WTC11 (cell line): ENCODE results near the gene ELMO1. TPM values are rescaled to one million over a fixed set of nuclear protein-coding genes. Genes with fewer than 3 reads are reported as not detected.

ENCODE experiments used
- ATAC-seq: fragments of 200-7000 bp; cut with Tn5 transposase; 2 replicates; pipeline ENCODE4 v1.10.0; 2021; ENCODE audit warnings: mild to moderate bottlenecking, moderate library complexity
- CTCF ChIA-PET: fragments of 300-600 bp; sonication (Branson Sonifier 250); formaldehyde crosslinking; loops from one replicate; lab custom pipeline; 2021; ENCODE audit warnings: antibody characterized with exemption; lab: Charles Lee
- POLR2A ChIA-PET: fragments of 350-600 bp; sonication (Branson Sonifier 250); formaldehyde crosslinking; loops from one replicate; lab custom pipeline; 2021; ENCODE audit warnings: antibody characterized with exemption; lab: Charles Lee
- DNase-seq: peaks from one replicate; pipeline ENCODE4 v3.0.0; 2021; ENCODE audit warnings: low spot score
- H3K27ac Mint-ChIP-seq: 2 replicates; pipeline ENCODE4 v1.8.0; 2021; ENCODE audit warnings: mixed read lengths
- H3K27me3 Mint-ChIP-seq: 2 replicates; pipeline ENCODE4 v1.8.0; 2021; ENCODE audit warnings: low read depth, mild to moderate bottlenecking, moderate library complexity, mixed read lengths
- H3K36me3 Mint-ChIP-seq: 2 replicates; pipeline ENCODE4 v1.8.0; 2021; ENCODE audit warnings: mixed read lengths
- H3K4me1 Mint-ChIP-seq: 2 replicates; pipeline ENCODE4 v1.8.0; 2022; ENCODE audit warnings: mixed read lengths
- H3K4me3 Mint-ChIP-seq: 2 replicates; pipeline ENCODE4 v1.8.0; 2021; ENCODE audit warnings: mild to moderate bottlenecking, moderate library complexity, mixed read lengths
- H3K9me3 Mint-ChIP-seq: 2 replicates; pipeline ENCODE4 v1.8.0; 2021; ENCODE audit warnings: mixed read lengths
- ATF1 ChIP-seq: sonication (generic); formaldehyde crosslinking; IDR thresholded peaks from 2 replicates; pipeline ENCODE4 v1.8.1; 2023; ENCODE audit warnings: mild to moderate bottlenecking, moderate library complexity, missing genetic modification reagents
- ELF4 ChIP-seq: sonication (generic); formaldehyde crosslinking; IDR thresholded peaks from 2 replicates; pipeline ENCODE4 v1.8.1; 2022; ENCODE audit warnings: low read depth, mild to moderate bottlenecking, moderate library complexity, missing genetic modification reagents
- FOXP1 ChIP-seq: sonication (generic); formaldehyde crosslinking; IDR thresholded peaks from 2 replicates; pipeline ENCODE4 v1.8.0; 2022; ENCODE audit warnings: missing genetic modification reagents, mild to moderate bottlenecking, moderate library complexity, borderline replicate concordance
- HMGA2 ChIP-seq: fragments of 250-450 bp; sonication (Bioruptor Pico); IDR thresholded peaks from 2 replicates; pipeline ENCODE4 v1.4.0; 2021; ENCODE audit warnings: mild to moderate bottlenecking, moderate library complexity
- JAZF1 ChIP-seq: fragments of 250-450 bp; sonication (Bioruptor Pico); IDR thresholded peaks from 2 replicates; pipeline ENCODE4 v1.9.0; 2021; ENCODE audit warnings: moderate library complexity, mild to moderate bottlenecking, inconsistent platforms
- JUN ChIP-seq: sonication (generic); formaldehyde crosslinking; IDR thresholded peaks from 2 replicates; pipeline ENCODE4 v1.8.0; 2023; ENCODE audit warnings: mild to moderate bottlenecking, missing genetic modification reagents
- NFYB ChIP-seq: sonication (generic); formaldehyde crosslinking; conservative IDR thresholded peaks from 2 replicates; pipeline ENCODE4 v1.8.0; 2022; ENCODE audit warnings: low read depth, missing genetic modification reagents
- TEAD1 ChIP-seq: sonication (generic); formaldehyde crosslinking; IDR thresholded peaks from 2 replicates; pipeline ENCODE4 v1.8.0; 2022; ENCODE audit warnings: mild to moderate bottlenecking, missing genetic modification reagents
- TP53 ChIP-seq: sonication (generic); formaldehyde crosslinking; IDR thresholded peaks from 2 replicates; pipeline ENCODE4 v1.8.1; 2023; ENCODE audit warnings: mild to moderate bottlenecking, missing genetic modification reagents
- ZBTB21 ChIP-seq: sonication (generic); formaldehyde crosslinking; IDR thresholded peaks from 2 replicates; pipeline ENCODE4 v1.8.1; 2023; ENCODE audit warnings: mild to moderate bottlenecking, missing genetic modification reagents, borderline replicate concordance
- ZNF138 ChIP-seq: sonication (generic); formaldehyde crosslinking; conservative IDR thresholded peaks from 2 replicates; pipeline ENCODE4 v1.8.1; 2022; ENCODE audit warnings: mild to moderate bottlenecking, moderate library complexity, missing genetic modification reagents
- ZNF232 ChIP-seq: sonication (generic); formaldehyde crosslinking; IDR thresholded peaks from 2 replicates; pipeline ENCODE4 v1.8.0; 2022; ENCODE audit warnings: mild to moderate bottlenecking, missing genetic modification reagents
- ZNF423 ChIP-seq: fragments of 250-450 bp; sonication (Bioruptor Pico); IDR thresholded peaks from 2 replicates; pipeline ENCODE4 v2.1.2; 2022; ENCODE audit warnings: mild to moderate bottlenecking, moderate library complexity
- total RNA-seq: library from RNA; stranded (reverse); gene quantifications from 3 replicates; pipeline ENCODE4 v1.2.3, GENCODE V29; 2021
- TF ChIP-seq, protein P1 (sequence below): sonication (generic); formaldehyde crosslinking; IDR thresholded peaks from 2 replicates; pipeline ENCODE4 v1.8.0; 2022; ENCODE audit warnings: mild to moderate bottlenecking, missing genetic modification reagents
- TF ChIP-seq, protein P2 (sequence below): sonication (generic); formaldehyde crosslinking; IDR thresholded peaks from 2 replicates; pipeline ENCODE4 v1.8.1; 2023; ENCODE audit warnings: mild to moderate bottlenecking, missing genetic modification reagents, moderate library complexity
- TF ChIP-seq, protein P3 (sequence below): fragments of 250-450 bp; sonication (Bioruptor Pico); IDR thresholded peaks from 2 replicates; pipeline ENCODE4 v1.9.0; 2021; ENCODE audit warnings: mild to moderate bottlenecking
- TF ChIP-seq, protein P4 (sequence below): fragments of 250-450 bp; sonication (Bioruptor Pico); IDR thresholded peaks from 2 replicates; pipeline ENCODE4 v1.9.0; 2021; ENCODE audit warnings: moderate library complexity, mild to moderate bottlenecking, inconsistent platforms, borderline replicate concordance
- TF ChIP-seq, protein P5 (sequence below): sonication (generic); formaldehyde crosslinking; IDR thresholded peaks from 2 replicates; pipeline ENCODE4 v1.8.0; 2023; ENCODE audit warnings: missing genetic modification reagents, mild to moderate bottlenecking, borderline replicate concordance
- TF ChIP-seq, protein P6 (sequence below): sonication (generic); formaldehyde crosslinking; IDR thresholded peaks from 2 replicates; pipeline ENCODE4 v1.8.1; 2023; ENCODE audit warnings: mild to moderate bottlenecking, missing genetic modification reagents

The ELMO1 gene
- total RNA-seq, 1 experiment from 2014 or later = 19.4 TPM

DNA sequence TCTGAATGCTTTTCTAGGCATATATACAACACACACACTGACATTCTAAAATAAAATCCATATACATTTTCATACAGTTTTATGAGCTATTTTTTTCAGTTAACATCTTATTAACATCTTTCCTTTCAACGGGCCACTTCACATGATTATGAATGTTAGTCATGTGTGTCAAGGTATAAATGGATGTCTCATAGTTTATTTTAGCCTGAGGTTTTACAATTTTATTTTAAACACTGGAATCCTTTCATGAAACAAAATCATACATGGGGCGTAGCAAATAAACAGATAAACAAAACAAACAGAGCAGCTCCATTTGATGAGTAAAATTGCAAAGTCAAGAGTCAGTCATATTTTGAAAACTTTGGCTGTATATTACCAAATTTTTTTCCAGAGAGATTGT lies 604.3 kb downstream of the ELMO1 start (continued):
- TF ChIP-seq, protein P1, sequence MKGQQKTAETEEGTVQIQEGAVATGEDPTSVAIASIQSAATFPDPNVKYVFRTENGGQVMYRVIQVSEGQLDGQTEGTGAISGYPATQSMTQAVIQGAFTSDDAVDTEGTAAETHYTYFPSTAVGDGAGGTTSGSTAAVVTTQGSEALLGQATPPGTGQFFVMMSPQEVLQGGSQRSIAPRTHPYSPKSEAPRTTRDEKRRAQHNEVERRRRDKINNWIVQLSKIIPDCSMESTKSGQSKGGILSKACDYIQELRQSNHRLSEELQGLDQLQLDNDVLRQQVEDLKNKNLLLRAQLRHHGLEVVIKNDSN (CRISPR knock-in tag) = no peak
- no peak for TF ChIP-seq NFYB (CRISPR knock-in tag)
- TF ChIP-seq ZNF232 (CRISPR knock-in tag) = no peak
- no peak for TF ChIP-seq TP53 (CRISPR knock-in tag)
- TF ChIP-seq ELF4 = no peak
- TF ChIP-seq JAZF1 = no peak
- TF ChIP-seq, protein P2, sequence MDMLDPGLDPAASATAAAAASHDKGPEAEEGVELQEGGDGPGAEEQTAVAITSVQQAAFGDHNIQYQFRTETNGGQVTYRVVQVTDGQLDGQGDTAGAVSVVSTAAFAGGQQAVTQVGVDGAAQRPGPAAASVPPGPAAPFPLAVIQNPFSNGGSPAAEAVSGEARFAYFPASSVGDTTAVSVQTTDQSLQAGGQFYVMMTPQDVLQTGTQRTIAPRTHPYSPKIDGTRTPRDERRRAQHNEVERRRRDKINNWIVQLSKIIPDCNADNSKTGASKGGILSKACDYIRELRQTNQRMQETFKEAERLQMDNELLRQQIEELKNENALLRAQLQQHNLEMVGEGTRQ (CRISPR knock-in tag) = no peak
- TF ChIP-seq, protein P3, sequence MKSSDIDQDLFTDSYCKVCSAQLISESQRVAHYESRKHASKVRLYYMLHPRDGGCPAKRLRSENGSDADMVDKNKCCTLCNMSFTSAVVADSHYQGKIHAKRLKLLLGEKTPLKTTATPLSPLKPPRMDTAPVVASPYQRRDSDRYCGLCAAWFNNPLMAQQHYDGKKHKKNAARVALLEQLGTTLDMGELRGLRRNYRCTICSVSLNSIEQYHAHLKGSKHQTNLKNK (CRISPR knock-in tag) = no peak

DNA sequence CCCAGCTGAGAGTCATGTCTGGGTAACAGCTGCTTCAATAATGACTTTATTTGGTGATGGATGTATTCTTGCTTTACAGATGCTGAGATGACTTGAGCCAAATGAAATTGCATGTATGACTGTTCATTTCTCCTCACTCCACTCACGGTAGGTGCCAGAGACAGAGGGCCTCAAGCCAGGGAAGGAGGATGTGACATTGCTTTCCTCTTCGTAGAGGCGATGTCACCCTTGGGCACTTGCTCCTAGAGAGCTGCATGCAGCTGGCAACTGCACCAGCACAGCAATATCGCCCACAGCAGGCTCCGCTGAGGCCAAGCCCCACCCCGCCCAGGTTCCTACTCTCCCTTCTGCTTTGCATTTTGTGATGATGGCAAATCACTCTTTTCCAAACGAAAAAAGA lies 607.8 kb downstream of the ELMO1 start:
- Mint-ChIP-seq H3K27ac (no peak overlapping the region), H3K9me3 (peaks cover 10% of the 10 kb centered on the region), H3K4me3 (no peak overlapping the region), H3K36me3 (no peaks in the 10 kb centered on the region), H3K27me3 (no peaks in the 10 kb centered on the region), H3K4me1 (peaks cover 3% of the 10 kb centered on the region)
- no peak for DNase-seq
- no peak for ATAC-seq
- CTCF ChIA-PET = no interaction called here
- no peak for TF ChIP-seq ATF1 (CRISPR knock-in tag)
- TF ChIP-seq, protein P4, sequence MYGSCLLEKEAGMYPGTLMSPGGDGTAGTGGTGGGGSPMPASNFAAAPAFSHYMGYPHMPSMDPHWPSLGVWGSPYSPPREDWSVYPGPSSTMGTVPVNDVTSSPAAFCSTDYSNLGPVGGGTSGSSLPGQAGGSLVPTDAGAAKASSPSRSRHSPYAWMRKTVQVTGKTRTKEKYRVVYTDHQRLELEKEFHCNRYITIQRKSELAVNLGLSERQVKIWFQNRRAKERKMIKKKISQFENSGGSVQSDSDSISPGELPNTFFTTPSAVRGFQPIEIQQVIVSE = no peak
- TF ChIP-seq, protein P5, sequence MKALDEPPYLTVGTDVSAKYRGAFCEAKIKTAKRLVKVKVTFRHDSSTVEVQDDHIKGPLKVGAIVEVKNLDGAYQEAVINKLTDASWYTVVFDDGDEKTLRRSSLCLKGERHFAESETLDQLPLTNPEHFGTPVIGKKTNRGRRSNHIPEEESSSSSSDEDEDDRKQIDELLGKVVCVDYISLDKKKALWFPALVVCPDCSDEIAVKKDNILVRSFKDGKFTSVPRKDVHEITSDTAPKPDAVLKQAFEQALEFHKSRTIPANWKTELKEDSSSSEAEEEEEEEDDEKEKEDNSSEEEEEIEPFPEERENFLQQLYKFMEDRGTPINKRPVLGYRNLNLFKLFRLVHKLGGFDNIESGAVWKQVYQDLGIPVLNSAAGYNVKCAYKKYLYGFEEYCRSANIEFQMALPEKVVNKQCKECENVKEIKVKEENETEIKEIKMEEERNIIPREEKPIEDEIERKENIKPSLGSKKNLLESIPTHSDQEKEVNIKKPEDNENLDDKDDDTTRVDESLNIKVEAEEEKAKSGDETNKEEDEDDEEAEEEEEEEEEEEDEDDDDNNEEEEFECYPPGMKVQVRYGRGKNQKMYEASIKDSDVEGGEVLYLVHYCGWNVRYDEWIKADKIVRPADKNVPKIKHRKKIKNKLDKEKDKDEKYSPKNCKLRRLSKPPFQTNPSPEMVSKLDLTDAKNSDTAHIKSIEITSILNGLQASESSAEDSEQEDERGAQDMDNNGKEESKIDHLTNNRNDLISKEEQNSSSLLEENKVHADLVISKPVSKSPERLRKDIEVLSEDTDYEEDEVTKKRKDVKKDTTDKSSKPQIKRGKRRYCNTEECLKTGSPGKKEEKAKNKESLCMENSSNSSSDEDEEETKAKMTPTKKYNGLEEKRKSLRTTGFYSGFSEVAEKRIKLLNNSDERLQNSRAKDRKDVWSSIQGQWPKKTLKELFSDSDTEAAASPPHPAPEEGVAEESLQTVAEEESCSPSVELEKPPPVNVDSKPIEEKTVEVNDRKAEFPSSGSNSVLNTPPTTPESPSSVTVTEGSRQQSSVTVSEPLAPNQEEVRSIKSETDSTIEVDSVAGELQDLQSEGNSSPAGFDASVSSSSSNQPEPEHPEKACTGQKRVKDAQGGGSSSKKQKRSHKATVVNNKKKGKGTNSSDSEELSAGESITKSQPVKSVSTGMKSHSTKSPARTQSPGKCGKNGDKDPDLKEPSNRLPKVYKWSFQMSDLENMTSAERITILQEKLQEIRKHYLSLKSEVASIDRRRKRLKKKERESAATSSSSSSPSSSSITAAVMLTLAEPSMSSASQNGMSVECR = no peak
- no peak for TF ChIP-seq ELF4
- no peak for TF ChIP-seq TEAD1 (CRISPR knock-in tag)
- no peak for TF ChIP-seq JUN (CRISPR knock-in tag)
- no peak for TF ChIP-seq ZNF423
- no peak for TF ChIP-seq ZNF138
- TF ChIP-seq, protein P6, sequence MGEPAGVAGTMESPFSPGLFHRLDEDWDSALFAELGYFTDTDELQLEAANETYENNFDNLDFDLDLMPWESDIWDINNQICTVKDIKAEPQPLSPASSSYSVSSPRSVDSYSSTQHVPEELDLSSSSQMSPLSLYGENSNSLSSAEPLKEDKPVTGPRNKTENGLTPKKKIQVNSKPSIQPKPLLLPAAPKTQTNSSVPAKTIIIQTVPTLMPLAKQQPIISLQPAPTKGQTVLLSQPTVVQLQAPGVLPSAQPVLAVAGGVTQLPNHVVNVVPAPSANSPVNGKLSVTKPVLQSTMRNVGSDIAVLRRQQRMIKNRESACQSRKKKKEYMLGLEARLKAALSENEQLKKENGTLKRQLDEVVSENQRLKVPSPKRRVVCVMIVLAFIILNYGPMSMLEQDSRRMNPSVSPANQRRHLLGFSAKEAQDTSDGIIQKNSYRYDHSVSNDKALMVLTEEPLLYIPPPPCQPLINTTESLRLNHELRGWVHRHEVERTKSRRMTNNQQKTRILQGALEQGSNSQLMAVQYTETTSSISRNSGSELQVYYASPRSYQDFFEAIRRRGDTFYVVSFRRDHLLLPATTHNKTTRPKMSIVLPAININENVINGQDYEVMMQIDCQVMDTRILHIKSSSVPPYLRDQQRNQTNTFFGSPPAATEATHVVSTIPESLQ = no peak
- no peak for TF ChIP-seq ZNF232 (CRISPR knock-in tag)
- TF ChIP-seq, protein P3 (CRISPR knock-in tag) = no peak
- no peak for TF ChIP-seq ZBTB21 (CRISPR knock-in tag)
- no peak for TF ChIP-seq HMGA2 (CRISPR knock-in tag)
- no peak for TF ChIP-seq FOXP1 (CRISPR knock-in tag)
- TF ChIP-seq, all 79 proteins: peak for 0
- POLR2A ChIA-PET = no interaction called here
